SK-N-SH (cell line): ENCODE data around the gene PMF1. TPM values are rescaled to one million over a fixed set of nuclear protein-coding genes. Genes with fewer than 3 reads are reported as not detected.

Experiments used
- CTCF ChIA-PET: fragments of 300-600, 350-600 bp; formaldehyde crosslinking; extraction: SDS; loops from one replicate; lab custom pipeline; 2021; lab: Yijun Ruan, JAX
- POLR2A ChIA-PET: fragments of 350-600 bp; sonication (Branson Sonifier 250); formaldehyde crosslinking; extraction: SDS; loops from one replicate; lab custom pipeline; 2020; ENCODE audit warnings: antibody characterized with exemption, inconsistent platforms; lab: Yijun Ruan, JAX
- DNase-seq: peaks from one replicate; pipeline ENCODE4 v3.0.0; 2012
- H2AFZ ChIP-seq: fragments of 200-600 bp; sonication (generic); 2 replicates; pipeline ENCODE4 v1.8.1; 2016; ENCODE audit warnings: antibody characterized with exemption, mild to moderate bottlenecking, low read depth
- H3F3A ChIP-seq: fragments of 200-600 bp; sonication (generic); replicated peaks from 2 replicates; pipeline ENCODE3; 2016; ENCODE audit warnings: antibody characterized with exemption, mild to moderate bottlenecking; ENCODE audit not compliant: insufficient read depth
- H3K27ac ChIP-seq, 2 experiments: fragments of 200-500 bp in 1 of 2; fragments of 200-600 bp in 1 of 2; sonication (Bioruptor generic) in 1 of 2; sonication (generic), shearing (Covaris generic) in 1 of 2; 2 replicates each; pipeline versions ENCODE4 v1.5.1 to v1.6.1; 2014 to 2016; ENCODE audit warnings: low read depth in 2 of 2, inconsistent platforms in 1 of 2, low read length in 1 of 2, mild to moderate bottlenecking in 1 of 2, mixed read lengths in 1 of 2
- H3K27me3 ChIP-seq: fragments of 200-600 bp; sonication (generic), shearing (Covaris generic); 2 replicates; pipeline ENCODE4 v1.6.1; 2016; ENCODE audit warnings: mixed run types; ENCODE audit not compliant: insufficient read depth
- H3K36me3 ChIP-seq, 2 experiments: fragments of 200-500 bp in 1 of 2; fragments of 200-600 bp in 1 of 2; sonication (Bioruptor generic) in 1 of 2; sonication (generic) in 1 of 2; replicated peaks in 1 of 2; 2 replicates each; pipeline versions ENCODE3 to v1.5.1; 2014 to 2016; ENCODE audit warnings: low read length in 1 of 2, mild to moderate bottlenecking in 1 of 2; ENCODE audit not compliant: insufficient read depth in 2 of 2, control insufficient read depth in 1 of 2
- H3K4me1 ChIP-seq, 2 experiments: fragments of 200-500 bp in 1 of 2; fragments of 200-600 bp in 1 of 2; sonication (Bioruptor generic) in 1 of 2; sonication (generic), shearing (Covaris generic) in 1 of 2; 2 replicates each; pipeline versions ENCODE4 v1.5.1 to v1.6.1; 2014 to 2016; ENCODE audit warnings: low read depth in 1 of 2, low read length in 1 of 2, mixed run types in 1 of 2; ENCODE audit not compliant: insufficient read depth in 2 of 2, control insufficient read depth in 1 of 2
- H3K4me2 ChIP-seq: fragments of 200-600 bp; sonication (generic), shearing (Covaris generic); 2 replicates; pipeline ENCODE4 v1.6.1; 2017; ENCODE audit warnings: mixed run types
- H3K4me3 ChIP-seq, 2 experiments: fragments of 200-500 bp in 1 of 2; fragments of 200-600 bp in 1 of 2; sonication (Bioruptor generic) in 1 of 2; sonication (generic), shearing (Covaris generic) in 1 of 2; 2 replicates each; pipeline versions ENCODE4 v1.5.1 to v1.8.1; 2014 to 2016; ENCODE audit warnings: low read depth in 2 of 2, inconsistent platforms in 1 of 2, low read length in 1 of 2, mild to moderate bottlenecking in 1 of 2, mixed read lengths in 1 of 2, moderate library complexity in 1 of 2
- H3K79me2 ChIP-seq: fragments of 200-600 bp; sonication (generic); 2 replicates; pipeline ENCODE4 v1.8.1; 2017; ENCODE audit warnings: mild to moderate bottlenecking; ENCODE audit not compliant: insufficient read depth
- H3K9ac ChIP-seq: fragments of 200-600 bp; sonication (generic); 2 replicates; pipeline ENCODE4 v1.6.1; 2017; ENCODE audit warnings: mixed run types
- H3K9me2 ChIP-seq: fragments of 200-600 bp; sonication (generic); 2 replicates; pipeline ENCODE4 v1.6.1; 2017; ENCODE audit warnings: mixed run types
- H3K9me3 ChIP-seq: fragments of 200-600 bp; sonication (generic); 2 replicates; pipeline ENCODE4 v1.6.1; 2017; ENCODE audit warnings: mixed run types, mild to moderate bottlenecking, moderate library complexity
- H4K20me1 ChIP-seq: fragments of 200-600 bp; sonication (generic); 2 replicates; pipeline ENCODE4 v1.6.1; 2017; ENCODE audit warnings: mild to moderate bottlenecking, mixed run types; ENCODE audit not compliant: insufficient read depth
- CHD2 ChIP-seq: fragments of 150-350 bp; IDR thresholded peaks from 2 replicates; pipeline ENCODE4 v1.6.1; 2018; ENCODE audit warnings: low read length; ENCODE audit not compliant: partially characterized antibody
- ELF1 ChIP-seq: IDR thresholded peaks from 2 replicates; pipeline ENCODE4 v1.4.0; 2012
- EP300 ChIP-seq, 2 experiments: IDR thresholded peaks; 2 replicates each; pipeline versions ENCODE4 v1.4.0 to v1.6.1; 2012; ENCODE audit warnings: borderline replicate concordance in 1 of 2, low read depth in 1 of 2, low read length in 1 of 2
- FOSL2 ChIP-seq: IDR thresholded peaks from 2 replicates; pipeline ENCODE4 v1.4.0; 2012; ENCODE audit warnings: low read depth, mild to moderate bottlenecking, moderate library complexity, borderline replicate concordance
- JUND ChIP-seq: IDR thresholded peaks from 2 replicates; pipeline ENCODE4 v1.4.0; 2012
- MXI1 ChIP-seq: IDR thresholded peaks from 2 replicates; pipeline ENCODE4 v1.6.1; 2012; ENCODE audit warnings: mild to moderate bottlenecking, low read depth, low read length, improper control_type of control experiment
- NRF1 ChIP-seq: IDR thresholded peaks from 2 replicates; pipeline ENCODE4 v1.6.1; 2012; ENCODE audit warnings: low read depth, mild to moderate bottlenecking, low read length
- POLR2AphosphoS5 ChIP-seq: IDR thresholded peaks from 2 replicates; pipeline ENCODE4 v1.6.1; 2012; ENCODE audit warnings: low read depth, low read length
- RFX5 ChIP-seq: IDR thresholded peaks from 2 replicates; pipeline ENCODE4 v1.6.1; 2012; ENCODE audit warnings: mild to moderate bottlenecking, improper control_type of control experiment, low read length
- RXRA ChIP-seq: IDR thresholded peaks from 2 replicates; pipeline ENCODE4 v1.4.0; 2012; ENCODE audit warnings: low read depth, mild to moderate bottlenecking, borderline replicate concordance
- SIN3A ChIP-seq: IDR thresholded peaks from 2 replicates; pipeline ENCODE4 v1.6.1; 2012; ENCODE audit warnings: low read depth, mild to moderate bottlenecking, low read length, moderate library complexity, borderline replicate concordance
- TEAD4 ChIP-seq: IDR thresholded peaks from 2 replicates; pipeline ENCODE4 v1.4.0; 2012; ENCODE audit warnings: mild to moderate bottlenecking, borderline replicate concordance; ENCODE audit not compliant: insufficient read depth
- WGBS: methylation state at CpG from one replicate; pipeline ENCODE4 v1.1.6; 2017; ENCODE audit warnings: low lambda C conversion rate; 5-methylcytosine and 5-hydroxymethylcytosine counted together
- polyA plus RNA-seq, 3 experiments: library from polyadenylated mRNA; depleted of rRNA; stranded (reverse); fragments of >200 nt; gene quantifications; 2 replicates each; pipeline ENCODE4 v1.2.3, GENCODE V29; 2012
- TF ChIP-seq, protein P1 (sequence below): fragments of 200-600 bp; sonication (generic); IDR thresholded peaks from 2 replicates; pipeline ENCODE4 v1.6.1; 2017; ENCODE audit warnings: antibody characterized with exemption, mild to moderate bottlenecking, moderate library complexity
- TF ChIP-seq, protein P2 (sequence below): IDR thresholded peaks from 2 replicates; pipeline ENCODE4 v1.6.1; 2012; ENCODE audit warnings: mild to moderate bottlenecking, low read depth, low read length, moderate library complexity
- TF ChIP-seq, protein P3 (sequence below): IDR thresholded peaks from 2 replicates; pipeline ENCODE4 v1.4.0; 2012; ENCODE audit warnings: low read depth, borderline replicate concordance
- TF ChIP-seq, protein P4 (sequence below): IDR thresholded peaks from 2 replicates; pipeline ENCODE4 v1.4.0; 2012; ENCODE audit warnings: low read depth, borderline replicate concordance
- TF ChIP-seq, protein P5 (sequence below): fragments of 150-350 bp; IDR thresholded peaks from 2 replicates; pipeline ENCODE4 v1.6.1; 2017; ENCODE audit warnings: antibody characterized with exemption, low read length, low read depth, borderline replicate concordance

Gene PMF1
- polyA plus RNA-seq, 1 of the 3 experiments (the other 2 are of a cell fraction), result 89.5 TPM

DNA sequence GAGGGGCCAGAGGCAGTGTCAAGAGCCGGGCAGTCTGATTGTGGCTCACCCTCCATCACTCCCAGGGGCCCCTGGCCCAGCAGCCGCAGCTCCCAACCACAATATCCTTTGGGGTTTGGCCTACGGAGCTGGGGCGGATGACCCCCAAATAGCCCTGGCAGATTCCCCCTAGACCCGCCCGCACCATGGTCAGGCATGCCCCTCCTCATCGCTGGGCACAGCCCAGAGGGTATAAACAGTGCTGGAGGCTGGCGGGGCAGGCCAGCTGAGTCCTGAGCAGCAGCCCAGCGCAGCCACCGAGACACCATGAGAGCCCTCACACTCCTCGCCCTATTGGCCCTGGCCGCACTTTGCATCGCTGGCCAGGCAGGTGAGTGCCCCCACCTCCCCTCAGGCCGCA lies 29.1 kb downstream of the PMF1 start, which contains the start of gene BGLAP:
Gene BGLAP (plus strand): TSS at position 259 of the 400 bp plus-strand sequence. CDS start 48 bp downstream, at position 307.
- H3K9ac ChIP-seq, result no peak within 1 kb of the TSS
- CTCF ChIA-PET, result interaction anchor here (1.2 to 1.8 kb wide), 2 partner anchors 18 to 146 kb away, joined by 3 to 9 read pairs; no protein-coding TSS in a partner anchor
- H2AFZ ChIP-seq, result no peak within 1 kb of the TSS; the same call in 1 of the 2 replicates
- H3K36me3 ChIP-seq, result peaks cover 3% of the 10 kb centered on the region in 2 experiments
- H3K4me3 ChIP-seq, result no peak within 1 kb of the TSS
- POLR2A ChIA-PET, result interaction anchor here (0.8 to 1.0 kb wide), 3 partner anchors 10 to 40 kb away, joined by 3 to 4 read pairs (median 4); partner anchors contain the start of gene SMG5
- no peaks in the 10 kb centered on the region for H3K27me3 ChIP-seq
- no peaks in the 10 kb centered on the region for H3K79me2 ChIP-seq
- H3F3A ChIP-seq, result no peaks in the 10 kb centered on the region
- H3K9me2 ChIP-seq, result no peaks in the 10 kb centered on the region
- H3K27ac ChIP-seq, result peak within 1 kb of the TSS in 1 of 2 experiments; percentile 62; a peak in 1 of 4 replicates
- H3K4me1 ChIP-seq, result peaks cover 7 to 27% of the 10 kb centered on the region in 2 experiments; a peak in 2 of 4 replicates
- peak within 1 kb of the TSS; percentile 36; the same call in 1 of the 2 replicates for H3K4me2 ChIP-seq
- H3K9me3 ChIP-seq, result no peaks in the 10 kb centered on the region
- no peak for TF ChIP-seq TEAD4
- TF ChIP-seq FOSL2, result no peak
- no peak for TF ChIP-seq ELF1
- TF ChIP-seq RFX5, result no peak
- TF ChIP-seq, protein P1, sequence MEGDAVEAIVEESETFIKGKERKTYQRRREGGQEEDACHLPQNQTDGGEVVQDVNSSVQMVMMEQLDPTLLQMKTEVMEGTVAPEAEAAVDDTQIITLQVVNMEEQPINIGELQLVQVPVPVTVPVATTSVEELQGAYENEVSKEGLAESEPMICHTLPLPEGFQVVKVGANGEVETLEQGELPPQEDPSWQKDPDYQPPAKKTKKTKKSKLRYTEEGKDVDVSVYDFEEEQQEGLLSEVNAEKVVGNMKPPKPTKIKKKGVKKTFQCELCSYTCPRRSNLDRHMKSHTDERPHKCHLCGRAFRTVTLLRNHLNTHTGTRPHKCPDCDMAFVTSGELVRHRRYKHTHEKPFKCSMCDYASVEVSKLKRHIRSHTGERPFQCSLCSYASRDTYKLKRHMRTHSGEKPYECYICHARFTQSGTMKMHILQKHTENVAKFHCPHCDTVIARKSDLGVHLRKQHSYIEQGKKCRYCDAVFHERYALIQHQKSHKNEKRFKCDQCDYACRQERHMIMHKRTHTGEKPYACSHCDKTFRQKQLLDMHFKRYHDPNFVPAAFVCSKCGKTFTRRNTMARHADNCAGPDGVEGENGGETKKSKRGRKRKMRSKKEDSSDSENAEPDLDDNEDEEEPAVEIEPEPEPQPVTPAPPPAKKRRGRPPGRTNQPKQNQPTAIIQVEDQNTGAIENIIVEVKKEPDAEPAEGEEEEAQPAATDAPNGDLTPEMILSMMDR, result no peak
- TF ChIP-seq, protein P2, sequence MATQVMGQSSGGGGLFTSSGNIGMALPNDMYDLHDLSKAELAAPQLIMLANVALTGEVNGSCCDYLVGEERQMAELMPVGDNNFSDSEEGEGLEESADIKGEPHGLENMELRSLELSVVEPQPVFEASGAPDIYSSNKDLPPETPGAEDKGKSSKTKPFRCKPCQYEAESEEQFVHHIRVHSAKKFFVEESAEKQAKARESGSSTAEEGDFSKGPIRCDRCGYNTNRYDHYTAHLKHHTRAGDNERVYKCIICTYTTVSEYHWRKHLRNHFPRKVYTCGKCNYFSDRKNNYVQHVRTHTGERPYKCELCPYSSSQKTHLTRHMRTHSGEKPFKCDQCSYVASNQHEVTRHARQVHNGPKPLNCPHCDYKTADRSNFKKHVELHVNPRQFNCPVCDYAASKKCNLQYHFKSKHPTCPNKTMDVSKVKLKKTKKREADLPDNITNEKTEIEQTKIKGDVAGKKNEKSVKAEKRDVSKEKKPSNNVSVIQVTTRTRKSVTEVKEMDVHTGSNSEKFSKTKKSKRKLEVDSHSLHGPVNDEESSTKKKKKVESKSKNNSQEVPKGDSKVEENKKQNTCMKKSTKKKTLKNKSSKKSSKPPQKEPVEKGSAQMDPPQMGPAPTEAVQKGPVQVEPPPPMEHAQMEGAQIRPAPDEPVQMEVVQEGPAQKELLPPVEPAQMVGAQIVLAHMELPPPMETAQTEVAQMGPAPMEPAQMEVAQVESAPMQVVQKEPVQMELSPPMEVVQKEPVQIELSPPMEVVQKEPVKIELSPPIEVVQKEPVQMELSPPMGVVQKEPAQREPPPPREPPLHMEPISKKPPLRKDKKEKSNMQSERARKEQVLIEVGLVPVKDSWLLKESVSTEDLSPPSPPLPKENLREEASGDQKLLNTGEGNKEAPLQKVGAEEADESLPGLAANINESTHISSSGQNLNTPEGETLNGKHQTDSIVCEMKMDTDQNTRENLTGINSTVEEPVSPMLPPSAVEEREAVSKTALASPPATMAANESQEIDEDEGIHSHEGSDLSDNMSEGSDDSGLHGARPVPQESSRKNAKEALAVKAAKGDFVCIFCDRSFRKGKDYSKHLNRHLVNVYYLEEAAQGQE, result no peak
- TF ChIP-seq JUND, result no peak
- no peak for TF ChIP-seq NRF1
- TF ChIP-seq, all 33 proteins: peak for 0
- peak; percentile 39 for DNase-seq
- 91% methylated on average over 11 of the region's 14 CpGs for WGBS
- no peaks in the 10 kb centered on the region for H4K20me1 ChIP-seq

DNA sequence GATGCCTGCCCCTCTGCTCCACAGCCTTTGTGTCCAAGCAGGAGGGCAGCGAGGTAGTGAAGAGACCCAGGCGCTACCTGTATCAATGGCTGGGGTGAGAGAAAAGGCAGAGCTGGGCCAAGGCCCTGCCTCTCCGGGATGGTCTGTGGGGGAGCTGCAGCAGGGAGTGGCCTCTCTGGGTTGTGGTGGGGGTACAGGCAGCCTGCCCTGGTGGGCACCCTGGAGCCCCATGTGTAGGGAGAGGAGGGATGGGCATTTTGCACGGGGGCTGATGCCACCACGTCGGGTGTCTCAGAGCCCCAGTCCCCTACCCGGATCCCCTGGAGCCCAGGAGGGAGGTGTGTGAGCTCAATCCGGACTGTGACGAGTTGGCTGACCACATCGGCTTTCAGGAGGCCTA lies 29.9 kb downstream of the PMF1 start:
- Histone ChIP-seq H3F3A (no peaks in the 10 kb centered on the region), H3K9ac (no peak overlapping the region), H3K9me3 (no peaks in the 10 kb centered on the region), H3K4me2 (no peak overlapping the region), H4K20me1 (no peaks in the 10 kb centered on the region), H3K27ac (peak overlapping the region in 1 of 2 experiments; percentile 62; a peak in 1 of 4 replicates), H3K4me1 (peaks cover 7 to 32% of the 10 kb centered on the region in 2 experiments; a peak in 2 of 4 replicates), H3K27me3 (no peaks in the 10 kb centered on the region), H2AFZ (no peak overlapping the region), H3K4me3 (no peak overlapping the region), H3K79me2 (no peaks in the 10 kb centered on the region), H3K9me2 (no peaks in the 10 kb centered on the region), H3K36me3 (peaks cover 3 to 6% of the 10 kb centered on the region in 2 experiments)
- WGBS, result 70% methylated on average over 2 of the region's 10 CpGs
- ChIA-PET POLR2A (interaction anchor here (0.6 kb wide), 1 partner anchor 172 kb away, joined by 3 read pairs; no protein-coding TSS in a partner anchor), CTCF (interaction anchor here (1.6 to 1.8 kb wide), 2 partner anchors 17 kb away, joined by 6 to 9 read pairs; no protein-coding TSS in a partner anchor)
- DNase-seq, result no peak
- TF ChIP-seq, protein P3, sequence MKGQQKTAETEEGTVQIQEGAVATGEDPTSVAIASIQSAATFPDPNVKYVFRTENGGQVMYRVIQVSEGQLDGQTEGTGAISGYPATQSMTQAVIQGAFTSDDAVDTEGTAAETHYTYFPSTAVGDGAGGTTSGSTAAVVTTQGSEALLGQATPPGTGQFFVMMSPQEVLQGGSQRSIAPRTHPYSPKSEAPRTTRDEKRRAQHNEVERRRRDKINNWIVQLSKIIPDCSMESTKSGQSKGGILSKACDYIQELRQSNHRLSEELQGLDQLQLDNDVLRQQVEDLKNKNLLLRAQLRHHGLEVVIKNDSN, result no peak
- no peak for TF ChIP-seq SIN3A
- no peak for TF ChIP-seq RXRA
- TF ChIP-seq, protein P4, sequence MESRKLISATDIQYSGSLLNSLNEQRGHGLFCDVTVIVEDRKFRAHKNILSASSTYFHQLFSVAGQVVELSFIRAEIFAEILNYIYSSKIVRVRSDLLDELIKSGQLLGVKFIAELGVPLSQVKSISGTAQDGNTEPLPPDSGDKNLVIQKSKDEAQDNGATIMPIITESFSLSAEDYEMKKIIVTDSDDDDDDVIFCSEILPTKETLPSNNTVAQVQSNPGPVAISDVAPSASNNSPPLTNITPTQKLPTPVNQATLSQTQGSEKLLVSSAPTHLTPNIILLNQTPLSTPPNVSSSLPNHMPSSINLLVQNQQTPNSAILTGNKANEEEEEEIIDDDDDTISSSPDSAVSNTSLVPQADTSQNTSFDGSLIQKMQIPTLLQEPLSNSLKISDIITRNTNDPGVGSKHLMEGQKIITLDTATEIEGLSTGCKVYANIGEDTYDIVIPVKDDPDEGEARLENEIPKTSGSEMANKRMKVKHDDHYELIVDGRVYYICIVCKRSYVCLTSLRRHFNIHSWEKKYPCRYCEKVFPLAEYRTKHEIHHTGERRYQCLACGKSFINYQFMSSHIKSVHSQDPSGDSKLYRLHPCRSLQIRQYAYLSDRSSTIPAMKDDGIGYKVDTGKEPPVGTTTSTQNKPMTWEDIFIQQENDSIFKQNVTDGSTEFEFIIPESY, result no peak
- no peak for TF ChIP-seq POLR2AphosphoS5
- no peak for TF ChIP-seq MXI1
- TF ChIP-seq, protein P5, sequence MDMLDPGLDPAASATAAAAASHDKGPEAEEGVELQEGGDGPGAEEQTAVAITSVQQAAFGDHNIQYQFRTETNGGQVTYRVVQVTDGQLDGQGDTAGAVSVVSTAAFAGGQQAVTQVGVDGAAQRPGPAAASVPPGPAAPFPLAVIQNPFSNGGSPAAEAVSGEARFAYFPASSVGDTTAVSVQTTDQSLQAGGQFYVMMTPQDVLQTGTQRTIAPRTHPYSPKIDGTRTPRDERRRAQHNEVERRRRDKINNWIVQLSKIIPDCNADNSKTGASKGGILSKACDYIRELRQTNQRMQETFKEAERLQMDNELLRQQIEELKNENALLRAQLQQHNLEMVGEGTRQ, result no peak
- no peak for TF ChIP-seq CHD2
- TF ChIP-seq EP300 (IDR thresholded peaks at IDR 0.05; ENCODE audit: borderline replicate concordance in 1 of 2, low read depth in 1 of 2, low read length in 1 of 2), result no peak
